Hepatocyte (in vitro differentiated cells): ENCODE results near the gene KCNQ1. TPM values are rescaled to one million over a fixed set of nuclear protein-coding genes. Genes with fewer than 3 reads are reported as not detected.

Experiments used
- DNase-seq: peaks from one replicate; pipeline ENCODE4 v3.0.0-alpha.2; 2016; ENCODE audit warnings: low spot score
- H2AFZ ChIP-seq: fragments of 200-600 bp; sonication (generic); 2 replicates; pipeline ENCODE4 v1.6.0; 2016; ENCODE audit warnings: antibody characterized with exemption, mild to moderate bottlenecking
- H3K27ac ChIP-seq: fragments of 200-600 bp; sonication (generic); 2 replicates; pipeline ENCODE4 v1.5.1; 2016; ENCODE audit warnings: mild to moderate bottlenecking
- H3K27me3 ChIP-seq: fragments of 200-600 bp; sonication (generic); 2 replicates; pipeline ENCODE4 v1.6.1; 2016
- H3K36me3 ChIP-seq: fragments of 200-600 bp; sonication (generic); replicated peaks from 2 replicates; pipeline ENCODE4 v1.5.1; 2016; ENCODE audit warnings: low read depth; ENCODE audit not compliant: insufficient read depth
- H3K4me1 ChIP-seq: fragments of 200-600 bp; sonication (generic); 2 replicates; pipeline ENCODE4 v1.5.1; 2016; ENCODE audit warnings: mild to moderate bottlenecking, moderate library complexity; ENCODE audit not compliant: insufficient read depth
- H3K4me2 ChIP-seq: fragments of 200-600 bp; sonication (generic); 2 replicates; pipeline ENCODE4 v1.6.0; 2016
- H3K4me3 ChIP-seq: fragments of 200-600 bp; sonication (generic); 2 replicates; pipeline ENCODE4 v1.5.1; 2016; ENCODE audit warnings: mild to moderate bottlenecking
- H3K79me2 ChIP-seq: fragments of 200-600 bp; sonication (generic); 2 replicates; pipeline ENCODE4 v1.6.0; 2017; ENCODE audit warnings: mild to moderate bottlenecking
- H3K9me2 ChIP-seq: fragments of 200-600 bp; sonication (generic); replicated peaks from 2 replicates; pipeline ENCODE4 v1.6.0; 2017; ENCODE audit warnings: mild to moderate bottlenecking; ENCODE audit not compliant: insufficient read depth
- H3K9me3 ChIP-seq: fragments of 200-600 bp; sonication (generic); 2 replicates; pipeline ENCODE4 v1.5.1; 2016; ENCODE audit warnings: low read depth, mild to moderate bottlenecking
- H4K20me1 ChIP-seq: fragments of 200-600 bp; sonication (generic); 2 replicates; pipeline ENCODE4 v1.6.0; 2016; ENCODE audit warnings: mild to moderate bottlenecking; ENCODE audit not compliant: insufficient read depth, poor library complexity, severe bottlenecking
- EZH2 ChIP-seq: fragments of 200-600 bp; sonication (generic); IDR thresholded peaks from 2 replicates; pipeline ENCODE4 v1.6.1; 2016; ENCODE audit warnings: antibody characterized with exemption, mild to moderate bottlenecking, borderline replicate concordance
- EZH2phosphoT487 ChIP-seq: fragments of 200-600 bp; sonication (generic); IDR thresholded peaks from one replicate; pipeline ENCODE4 v1.6.1; 2018; ENCODE audit warnings: antibody characterized with exemption, mild to moderate bottlenecking, low read depth, moderate library complexity; ENCODE audit not compliant: unreplicated experiment, severe bottlenecking
- WGBS: methylation state at CpG from one replicate; pipeline ENCODE4 v1.1.6; 2016; ENCODE audit warnings: low lambda C conversion rate; ENCODE audit errors: missing lambda C conversion rate; 5-methylcytosine and 5-hydroxymethylcytosine counted together
- polyA plus RNA-seq: library from polyadenylated mRNA; unstranded; fragments of >200 nt; fragmentation: Nextera tagmentation; extraction: Ambion mirVana; gene quantifications from 2 replicates; pipeline ENCODE4 v1.2.1, GENCODE V29; 2016
- total RNA-seq: library from RNA; depleted of rRNA; stranded (reverse); fragments of >200 nt; gene quantifications from 2 replicates; pipeline ENCODE4 v1.2.3, GENCODE V29; 2014
- TF ChIP-seq, protein P1 (sequence below): fragments of 200-600 bp; sonication (generic); IDR thresholded peaks from 2 replicates; pipeline ENCODE4 v1.5.1; 2016; ENCODE audit warnings: antibody characterized with exemption, mild to moderate bottlenecking; ENCODE audit not compliant: poor library complexity

The KCNQ1 gene
- total and polyA plus RNA-seq, 2 experiments from 2014 or later = 1.8 to 6.4 TPM

DNA sequence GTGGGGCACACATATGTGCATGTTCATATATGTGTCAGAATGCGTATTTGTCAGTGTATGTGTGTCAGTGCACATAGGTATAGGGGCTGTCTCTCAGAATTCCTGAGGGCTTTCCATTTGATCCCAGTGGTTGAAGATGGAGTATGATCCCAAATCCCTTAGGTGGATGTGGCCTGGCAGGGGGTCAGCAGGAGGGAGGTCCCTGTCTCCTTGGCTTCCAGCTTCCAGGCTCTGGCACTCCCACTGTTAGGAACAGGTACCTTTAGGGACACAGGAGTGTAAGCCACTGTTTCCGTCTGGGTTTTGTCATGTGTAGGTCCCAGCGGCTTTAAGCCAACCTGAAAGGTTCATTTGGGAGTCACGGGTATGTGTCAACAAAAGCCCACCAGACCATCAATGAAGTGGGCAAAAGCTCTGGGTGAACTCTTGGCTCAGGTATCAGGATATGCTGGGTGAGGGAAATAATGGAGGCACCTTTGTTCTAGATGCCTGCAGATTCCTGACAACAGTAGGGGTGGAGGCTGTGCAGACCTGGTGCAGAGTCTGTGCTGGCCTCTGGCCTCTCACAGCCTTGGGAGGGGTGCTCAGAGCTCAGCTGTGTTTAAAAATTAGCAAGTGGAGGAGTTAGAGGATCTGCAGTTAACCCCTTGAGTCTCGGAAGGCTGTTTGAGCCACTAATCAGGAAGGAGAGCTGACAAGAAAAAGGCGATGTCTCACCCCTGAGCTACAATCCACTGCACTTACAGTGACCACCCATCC is 246.0 kb downstream of the KCNQ1 start:
- WGBS = 59% methylated on average over 6 of the region's 6 CpGs

DNA sequence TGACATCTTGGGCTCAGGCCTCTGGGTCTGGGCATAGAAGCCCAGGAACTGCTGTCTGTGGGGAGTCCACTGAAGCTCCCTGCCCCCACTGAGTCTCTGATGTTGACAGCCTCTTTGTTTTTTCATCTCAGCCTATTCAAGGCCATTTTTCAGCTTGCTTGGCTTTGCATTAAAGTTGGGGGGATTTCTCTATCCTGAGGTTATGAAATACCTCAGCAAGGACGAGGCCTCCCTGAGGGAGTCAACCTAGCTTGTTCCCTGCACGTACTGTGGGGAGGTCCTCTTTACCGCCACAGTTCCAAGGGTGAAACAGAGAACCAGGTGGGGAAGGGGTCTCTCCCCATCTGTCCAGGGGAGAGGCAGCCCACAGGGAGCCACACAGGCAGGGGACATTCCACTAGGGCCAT is 246.6 kb downstream of the KCNQ1 start:
- Histone ChIP-seq H3K79me2 (peaks cover 100% of the 10 kb centered on the region), H3K4me1 (peaks cover 84% of the 10 kb centered on the region), H3K9me3 (no peaks in the 10 kb centered on the region), H3K4me2 (peak overlapping the region; percentile 74), H3K27ac (peak overlapping the region; percentile 32), H3K36me3 (no peaks in the 10 kb centered on the region), H3K9me2 (no peaks in the 10 kb centered on the region), H3K4me3 (no peak overlapping the region), H2AFZ (no peak overlapping the region), H4K20me1 (peaks cover 100% of the 10 kb centered on the region), H3K27me3 (no peaks in the 10 kb centered on the region)
- WGBS = 59% methylated on average over 3 of the region's 3 CpGs
- DNase-seq = no peak
- TF ChIP-seq EZH2phosphoT487 = no peak
- TF ChIP-seq EZH2 = no peak
- TF ChIP-seq, protein P1, sequence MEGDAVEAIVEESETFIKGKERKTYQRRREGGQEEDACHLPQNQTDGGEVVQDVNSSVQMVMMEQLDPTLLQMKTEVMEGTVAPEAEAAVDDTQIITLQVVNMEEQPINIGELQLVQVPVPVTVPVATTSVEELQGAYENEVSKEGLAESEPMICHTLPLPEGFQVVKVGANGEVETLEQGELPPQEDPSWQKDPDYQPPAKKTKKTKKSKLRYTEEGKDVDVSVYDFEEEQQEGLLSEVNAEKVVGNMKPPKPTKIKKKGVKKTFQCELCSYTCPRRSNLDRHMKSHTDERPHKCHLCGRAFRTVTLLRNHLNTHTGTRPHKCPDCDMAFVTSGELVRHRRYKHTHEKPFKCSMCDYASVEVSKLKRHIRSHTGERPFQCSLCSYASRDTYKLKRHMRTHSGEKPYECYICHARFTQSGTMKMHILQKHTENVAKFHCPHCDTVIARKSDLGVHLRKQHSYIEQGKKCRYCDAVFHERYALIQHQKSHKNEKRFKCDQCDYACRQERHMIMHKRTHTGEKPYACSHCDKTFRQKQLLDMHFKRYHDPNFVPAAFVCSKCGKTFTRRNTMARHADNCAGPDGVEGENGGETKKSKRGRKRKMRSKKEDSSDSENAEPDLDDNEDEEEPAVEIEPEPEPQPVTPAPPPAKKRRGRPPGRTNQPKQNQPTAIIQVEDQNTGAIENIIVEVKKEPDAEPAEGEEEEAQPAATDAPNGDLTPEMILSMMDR = no peak

More for the DNA sequence above, 246.0 kb downstream of the KCNQ1 start:
- no peak for DNase-seq
- H3K9me2 ChIP-seq = no peaks in the 10 kb centered on the region
- H3K36me3 ChIP-seq = no peaks in the 10 kb centered on the region
- H3K4me3 ChIP-seq = no peak overlapping the region
- no peak overlapping the region for H2AFZ ChIP-seq
- peaks cover 79% of the 10 kb centered on the region for H3K4me1 ChIP-seq
- no peaks in the 10 kb centered on the region for H3K9me3 ChIP-seq
- peak overlapping the region; percentile 32 for H3K27ac ChIP-seq
- H4K20me1 ChIP-seq = peaks cover 100% of the 10 kb centered on the region
- peaks cover 100% of the 10 kb centered on the region for H3K79me2 ChIP-seq
- TF ChIP-seq, protein P1 = no peak
- TF ChIP-seq EZH2 (no peak), EZH2phosphoT487 (no peak)
- H3K4me2 ChIP-seq = peak overlapping the region; percentile 74
- no peaks in the 10 kb centered on the region for H3K27me3 ChIP-seq

DNA sequence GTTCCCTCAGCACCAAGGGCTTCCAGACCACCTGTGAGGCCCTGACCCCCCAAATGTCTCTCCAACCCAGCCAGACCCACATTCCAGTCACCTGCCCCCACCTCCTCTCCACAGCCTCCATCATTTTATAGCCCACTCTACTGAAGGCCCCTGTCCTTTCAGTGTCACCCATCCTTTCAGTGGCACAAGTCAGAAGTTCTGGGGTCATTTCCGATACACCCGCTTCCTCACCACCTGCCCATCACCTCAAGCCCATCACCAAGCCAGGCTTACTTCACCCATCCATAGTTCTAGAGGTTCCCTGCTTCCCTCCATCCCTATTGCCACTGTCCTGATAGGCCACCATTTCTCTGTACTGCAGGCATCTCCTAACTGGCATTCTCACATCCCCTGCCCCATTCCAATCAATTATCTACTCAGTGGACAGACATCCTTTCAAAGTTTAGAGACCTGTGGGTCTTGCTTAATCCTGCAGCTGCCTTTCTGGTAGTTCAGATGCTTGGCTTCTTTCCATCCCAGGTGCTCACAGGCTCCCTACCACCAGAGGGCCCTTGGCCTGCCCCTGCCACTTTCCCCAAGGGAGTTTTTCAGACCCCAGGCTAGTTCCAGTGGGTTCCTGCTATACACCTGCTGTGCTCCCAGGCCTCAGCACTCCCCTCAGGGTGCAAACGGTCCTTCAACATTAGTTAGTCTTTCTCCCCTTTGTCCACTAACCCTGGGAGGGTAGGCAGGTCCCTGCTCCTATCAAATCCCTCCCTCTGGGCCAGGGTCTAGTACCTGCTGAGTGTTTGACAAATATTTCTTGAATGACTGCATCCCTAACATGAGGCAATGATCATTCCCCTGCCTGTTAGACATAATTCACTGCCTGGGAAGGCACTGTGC is 247.4 kb downstream of the KCNQ1 start:
- no peaks in the 10 kb centered on the region for H3K9me2 ChIP-seq
- H3K4me2 ChIP-seq = peak overlapping the region; percentile 74
- peaks cover 84% of the 10 kb centered on the region for H3K4me1 ChIP-seq

More for the DNA sequence above, 247.4 kb downstream of the KCNQ1 start:
- no peak for DNase-seq
- no peaks in the 10 kb centered on the region for H3K36me3 ChIP-seq
- H3K27me3 ChIP-seq = no peaks in the 10 kb centered on the region
- no peak overlapping the region for H3K4me3 ChIP-seq
- WGBS = 82% methylated on average over 3 of the region's 3 CpGs
- no peak overlapping the region for H2AFZ ChIP-seq
- TF ChIP-seq EZH2phosphoT487 (no peak), EZH2 (no peak)
- TF ChIP-seq, protein P1 = peak; percentile 36
- H3K79me2 ChIP-seq = peaks cover 100% of the 10 kb centered on the region
- H4K20me1 ChIP-seq = peaks cover 100% of the 10 kb centered on the region
- H3K9me3 ChIP-seq = no peaks in the 10 kb centered on the region
- peak overlapping the region; percentile 32 for H3K27ac ChIP-seq
